HepG2 (cell line): Measurements from ENCODE around the gene ASXL1. TPM values are rescaled to one million over a fixed set of nuclear protein-coding genes. Genes with fewer than 3 reads are reported as not detected.
A peak's percentile ranks its signal among the peaks of the same experiment; 100 is the strongest.

Experiments used
- ARID4A ChIP-seq: sonication (generic); formaldehyde crosslinking; IDR thresholded peaks from 2 replicates; pipeline ENCODE4 v1.5.0; 2020; ENCODE audit warnings: mild to moderate bottlenecking, missing genetic modification reagents, borderline replicate concordance
- GMEB1 ChIP-seq: sonication (generic); formaldehyde crosslinking; IDR thresholded peaks from 2 replicates; pipeline ENCODE4 v1.5.1; 2020; ENCODE audit warnings: missing genetic modification reagents, mild to moderate bottlenecking, borderline replicate concordance
- HMG20A ChIP-seq: IDR thresholded peaks from 2 replicates; pipeline ENCODE4 v1.6.1; 2016; ENCODE audit warnings: borderline replicate concordance
- HNF1B ChIP-seq: sonication (generic); formaldehyde crosslinking; IDR thresholded peaks from 2 replicates; pipeline ENCODE4 v1.5.1; 2020; ENCODE audit warnings: mild to moderate bottlenecking, moderate library complexity, missing genetic modification reagents
- HOXA3 ChIP-seq: sonication (generic); formaldehyde crosslinking; IDR thresholded peaks from 2 replicates; pipeline ENCODE4 v1.5.0; 2020; ENCODE audit warnings: missing genetic modification reagents
- KLF12 ChIP-seq: sonication (generic); formaldehyde crosslinking; IDR thresholded peaks from 2 replicates; pipeline ENCODE4 v1.4.0; 2020; ENCODE audit warnings: missing genetic modification reagents, borderline replicate concordance
- MLX ChIP-seq: IDR thresholded peaks from 2 replicates; pipeline ENCODE4 v1.6.1; 2016
- NPAS2 ChIP-seq: sonication (generic); formaldehyde crosslinking; IDR thresholded peaks from 2 replicates; pipeline ENCODE4 v1.8.0; 2022; ENCODE audit warnings: mild to moderate bottlenecking, missing genetic modification reagents, borderline replicate concordance
- RFX3 ChIP-seq: IDR thresholded peaks from 2 replicates; pipeline ENCODE4 v1.6.1; 2016; ENCODE audit warnings: missing biosample characterization, missing genetic modification reagents
- SIN3B ChIP-seq: fragments of 150-350 bp; IDR thresholded peaks from 2 replicates; pipeline ENCODE4 v1.6.1; 2014; ENCODE audit warnings: low read length
- SYNCRIP ChIP-seq: fragments of 200-400 bp; formaldehyde crosslinking; IDR thresholded peaks from 2 replicates; pipeline ENCODE4 v1.6.1; 2018; ENCODE audit warnings: mild to moderate bottlenecking, low read depth, low read length; ENCODE audit not compliant: insufficient read depth
- ZMAT3 ChIP-seq: sonication (generic); formaldehyde crosslinking; conservative IDR thresholded peaks from 2 replicates; pipeline ENCODE4 v1.7.0; 2021; ENCODE audit warnings: missing genetic modification reagents
- ZNF670 ChIP-seq: sonication (generic); formaldehyde crosslinking; IDR thresholded peaks from 2 replicates; pipeline ENCODE4 v1.8.0; 2022; ENCODE audit warnings: mild to moderate bottlenecking, missing genetic modification reagents, borderline replicate concordance
- ZNF687 ChIP-seq: sonication (generic); formaldehyde crosslinking; IDR thresholded peaks from 2 replicates; pipeline ENCODE4 v1.5.1; 2020; ENCODE audit warnings: mild to moderate bottlenecking, missing genetic modification reagents, moderate library complexity
- polyA plus RNA-seq, 8 experiments: library from polyadenylated mRNA; depleted of rRNA in 3 of 8; stranded (reverse) in 7 of 8; unstranded in 1 of 8; fragments of >200 nt; fragmentation: Illumina TruSeq in 4 of 8; extraction: Trizol in 4 of 8; gene quantifications; 2 replicates each; pipeline versions ENCODE4 v1.2.1 to v1.2.3, GENCODE V29; 2011 to 2016; ENCODE audit warnings: low read depth in 4 of 8, missing spikeins in 1 of 8, mixed read lengths in 1 of 8; ENCODE audit not compliant: insufficient read depth in 1 of 8
- total RNA-seq, 5 experiments: library from RNA; depleted of rRNA; stranded (reverse); fragments of >200 nt; fragmentation: Illumina TruSeq; extraction: Trizol; gene quantifications; 2 replicates each; pipeline ENCODE4 v1.2.3, GENCODE V29; 2016; ENCODE audit warnings: low read depth in 1 of 5

Gene ASXL1
- total and polyA plus RNA-seq, 2 of the 13 experiments (the other 11 are each of a cell fraction or from before 2014, with no cell fraction given) = 62.1 to 74.8 TPM

- peak; percentile 99 for TF ChIP-seq KLF12 (CRISPR knock-in tag)
- no peak for TF ChIP-seq SYNCRIP
- peak; percentile 88; the same call in 1 of the 2 replicates for TF ChIP-seq ZNF670 (CRISPR knock-in tag)
- TF ChIP-seq NPAS2 (CRISPR knock-in tag) = no peak
- TF ChIP-seq GMEB1 (CRISPR knock-in tag) = peak; percentile 96
- no peak; the same call in 1 of the 2 replicates for TF ChIP-seq SIN3B
- peak; percentile 98 for TF ChIP-seq ZMAT3
- peak; percentile 83 for TF ChIP-seq MLX (CRISPR knock-in tag)
- TF ChIP-seq HNF1B = peak; percentile 97
- no peak; the same call in 1 of the 2 replicates for TF ChIP-seq RFX3 (CRISPR knock-in tag)
- peak; percentile 98 for TF ChIP-seq HOXA3 (CRISPR knock-in tag)
- TF ChIP-seq HMG20A (CRISPR knock-in tag) = no peak
- peak; percentile 92; the same call in 1 of the 2 replicates for TF ChIP-seq ARID4A (CRISPR knock-in tag)
- TF ChIP-seq ZNF687 (CRISPR knock-in tag) = peak; percentile 96
These were observed at the start of gene ASXL1 (continued) for GRCh38 chr20:32357869-32358631.
